ENCODE data around the gene AIF1L. TPM values are rescaled to one million over a fixed set of nuclear protein-coding genes. Genes with fewer than 3 reads are reported as not detected.

AIF1L gene
- total RNA-seq, 2 experiments from 2014 or later, result not detected

- H3K9me3 Mint-ChIP-seq, result no peaks in the 10 kb centered on the region
- POLR2A ChIA-PET, result no interaction called here
- no peak overlapping the region for H3K27ac ChIP-seq (ENCODE audit: low read depth in 1 of 2, low read length in 2 of 2)
- no peak for TF ChIP-seq CTCF (IDR thresholded peaks at IDR 0.05)
- peaks cover 88% of the 10 kb centered on the region for H3K36me3 Mint-ChIP-seq (ENCODE audit: low read depth)
- DNase-seq (no peak), ATAC-seq (ENCODE audit: poor library complexity) (no peak)
- no peaks in the 10 kb centered on the region for H3K27me3 Mint-ChIP-seq
- H3K4me3 Mint-ChIP-seq, result no peak overlapping the region
- intact Hi-C loops (cut with DNase I, micrococcal nuclease), result no loop called here
- H3K4me1 ChIP-seq (ENCODE audit: insufficient read depth, low read length), result no peaks in the 10 kb centered on the region
- no peaks in the 10 kb centered on the region for H3K27me3 ChIP-seq (ENCODE audit: control insufficient read depth in 1 of 2, insufficient read depth in 2 of 2, low read length in 2 of 2)
- H3K36me3 ChIP-seq (ENCODE audit: insufficient read depth, low read length), result peaks cover 48% of the 10 kb centered on the region
- H3K4me1 Mint-ChIP-seq (ENCODE audit: low read depth), result peaks cover 10% of the 10 kb centered on the region
- H3K27ac Mint-ChIP-seq, result no peak overlapping the region
- H3K9me3 ChIP-seq (ENCODE audit: control insufficient read depth in 1 of 2, insufficient read depth in 1 of 2, low read length in 2 of 2), result no peaks in the 10 kb centered on the region
- H3K4me3 ChIP-seq (ENCODE audit: low read length), result no peak overlapping the region
- CTCF ChIA-PET, result interaction anchor here (0.6 to 0.8 kb wide), 2 partner anchors 10 to 1116 kb away, joined by 3 to 4 read pairs; no protein-coding TSS in a partner anchor
Observed at GRCh38 chr9:131167936-131168335, 71.6 kb downstream of the AIF1L start.

- ATAC-seq (ENCODE audit: poor library complexity) (no peak), DNase-seq (no peak)
- Mint-ChIP-seq H3K9me3 (no peaks in the 10 kb centered on the region), H3K4me3 (no peak overlapping the region), H3K27me3 (no peaks in the 10 kb centered on the region), H3K27ac (peak overlapping the region; percentile 64), H3K36me3 (ENCODE audit: low read depth) (peaks cover 86% of the 10 kb centered on the region), H3K4me1 (ENCODE audit: low read depth) (peaks cover 6% of the 10 kb centered on the region)
- ChIA-PET POLR2A (no interaction called here), CTCF (interaction anchor here (1.1 kb wide), 1 partner anchor 11 kb away, joined by 5 read pairs; no protein-coding TSS in a partner anchor)
- no peak overlapping the region for H3K27ac ChIP-seq (ENCODE audit: low read depth in 1 of 2, low read length in 2 of 2)
- no peaks in the 10 kb centered on the region for H3K27me3 ChIP-seq (ENCODE audit: control insufficient read depth in 1 of 2, insufficient read depth in 2 of 2, low read length in 2 of 2)
- intact Hi-C loops (cut with DNase I, micrococcal nuclease), result no loop called here
- peaks cover 44% of the 10 kb centered on the region for H3K36me3 ChIP-seq (ENCODE audit: insufficient read depth, low read length)
- no peaks in the 10 kb centered on the region for H3K4me1 ChIP-seq (ENCODE audit: insufficient read depth, low read length)
- no peaks in the 10 kb centered on the region for H3K9me3 ChIP-seq (ENCODE audit: control insufficient read depth in 1 of 2, insufficient read depth in 1 of 2, low read length in 2 of 2)
- H3K4me3 ChIP-seq (ENCODE audit: low read length), result no peak overlapping the region
- TF ChIP-seq CTCF (IDR thresholded peaks at IDR 0.05), result no peak
Observed at GRCh38 chr9:131169563-131170240, 73.4 kb downstream of the AIF1L start.

Other genes starting within 250 kb of the AIF1L start
- not detected for gene QRFP, start 199.7 kb upstream of the AIF1L start, total RNA-seq
- not detected for gene FIBCD1, start 157.3 kb upstream of the AIF1L start, total RNA-seq
- gene LAMC3, start 87.4 kb upstream of the AIF1L start, total RNA-seq, result 1 to 10 TPM in 1 of 2 experiments, under 1 TPM in 1; 0.66 to 1.7 TPM
- 100 to 1,000 TPM; 105 to 107 TPM for gene NUP214, start 29.1 kb downstream of the AIF1L start, total RNA-seq
- gene FAM78A, start 180.0 kb downstream of the AIF1L start, total RNA-seq, result 10 to 100 TPM; 62.4 to 62.7 TPM
- gene PLPP7, start 193.2 kb downstream of the AIF1L start, total RNA-seq, result under 1 TPM in 1 of 2 experiments, not detected in 1; 0.22 TPM

All from CD4-positive, alpha-beta T cell (primary cell).